IMR-90 (cell line): Measurements from ENCODE around the gene NTNG2.
"Not testable (repeated sequence)": the region's sequence is repeated elsewhere in the genome, so short reads cannot be mapped to it uniquely, and the experiment has no call there.

Experiments
- BHLHE40 ChIP-seq: fragments of 150-350 bp; IDR thresholded peaks from 2 replicates; pipeline ENCODE4 v1.6.1; 2016; ENCODE audit warnings: mild to moderate bottlenecking, low read depth, low read length
- CHD1 ChIP-seq: IDR thresholded peaks from 2 replicates; pipeline ENCODE4 v1.6.1; 2012; ENCODE audit warnings: low read depth, low read length, improper control_type of control experiment
- CTCF ChIP-seq: conservative IDR thresholded peaks from 2 replicates; pipeline ENCODE4 v1.5.1; 2012; ENCODE audit warnings: mild to moderate bottlenecking, low read depth, low read length, improper control_type of control experiment
- FOS ChIP-seq: fragments of 150-350 bp; IDR thresholded peaks from 2 replicates; pipeline ENCODE4 v1.6.1; 2016; ENCODE audit warnings: low read depth, low read length
- MAFK ChIP-seq: IDR thresholded peaks from 2 replicates; pipeline ENCODE4 v1.6.1; 2012; ENCODE audit warnings: low read depth, low read length, improper control_type of control experiment
- MAZ ChIP-seq: IDR thresholded peaks from 2 replicates; pipeline ENCODE4 v1.6.1; 2012; ENCODE audit warnings: low read depth, mild to moderate bottlenecking, low read length, improper control_type of control experiment, moderate library complexity, borderline replicate concordance
- POLR2A ChIP-seq: IDR thresholded peaks from 2 replicates; pipeline ENCODE4 v1.6.1; 2012; ENCODE audit warnings: mild to moderate bottlenecking, low read depth, low read length
- RAD21 ChIP-seq: IDR thresholded peaks from 2 replicates; pipeline ENCODE4 v1.6.1; 2012; ENCODE audit warnings: low read length, improper control_type of control experiment
- RCOR1 ChIP-seq: IDR thresholded peaks from 2 replicates; pipeline ENCODE4 v1.6.1; 2012; ENCODE audit warnings: mild to moderate bottlenecking, low read length, improper control_type of control experiment; ENCODE audit not compliant: insufficient replicate concordance
- RFX5 ChIP-seq: IDR thresholded peaks from 2 replicates; pipeline ENCODE4 v1.8.0; 2012; ENCODE audit warnings: low read depth, mild to moderate bottlenecking, low read length, moderate library complexity
- SMC3 ChIP-seq: fragments of 150-350 bp; IDR thresholded peaks from 2 replicates; pipeline ENCODE4 v1.6.1; 2016; ENCODE audit warnings: low read depth, mild to moderate bottlenecking, antibody characterized with exemption, low read length, moderate library complexity
- USF2 ChIP-seq: fragments of 150-350 bp; IDR thresholded peaks from 2 replicates; pipeline ENCODE4 v1.6.1; 2017; ENCODE audit warnings: mild to moderate bottlenecking, antibody characterized with exemption, low read length, low read depth

DNA sequence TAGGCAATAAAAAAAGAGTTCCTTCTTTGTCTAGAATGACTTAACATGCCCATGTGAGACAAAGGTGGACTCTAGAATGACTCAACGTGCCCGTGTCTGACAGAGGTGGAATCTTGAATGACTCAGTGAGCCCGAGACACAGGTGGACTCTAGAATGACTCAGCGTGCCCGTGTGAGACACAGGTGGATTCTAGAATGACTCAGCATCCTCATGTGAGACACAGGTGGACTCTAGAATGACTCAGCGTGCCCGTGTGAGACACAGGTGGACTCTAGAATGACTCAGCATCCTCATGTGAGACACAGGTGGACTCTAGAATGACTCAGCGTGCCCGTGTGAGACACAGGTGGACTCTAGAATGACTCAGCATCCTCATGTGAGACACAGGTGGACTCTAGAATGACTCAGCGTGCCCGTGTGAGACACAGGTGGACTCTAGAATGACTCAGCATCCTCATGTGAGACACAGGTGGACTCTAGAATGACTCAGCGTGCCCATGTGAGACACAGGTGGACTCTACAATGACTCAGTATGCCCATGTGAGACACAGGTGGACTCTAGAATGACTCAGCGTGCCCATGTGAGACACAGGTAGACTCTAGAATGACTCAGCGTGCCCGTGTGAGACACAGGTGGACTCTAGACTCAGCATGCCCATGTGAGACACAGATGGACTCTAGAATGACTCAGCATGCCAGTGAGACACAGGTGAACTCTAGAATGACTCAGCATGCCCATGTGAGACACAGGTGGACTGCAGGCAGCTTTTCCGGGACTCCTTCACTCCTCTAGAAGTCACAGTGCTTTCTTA, 108.1 kb downstream of the NTNG2 start:
- TF ChIP-seq POLR2A, CTCF, SMC3, RCOR1, CHD1, MAFK, USF2, RAD21, FOS, MAZ, RFX5, BHLHE40: not testable (repeated sequence)
